Gastrocnemius medialis (tissue), 4 donors: Measurements from ENCODE around the gene TAF7. TPM values are rescaled to one million over a fixed set of nuclear protein-coding genes. Genes with fewer than 3 reads are reported as not detected.

Experiments used
- ATAC-seq, 2 donors: fragments of 150-250 bp; one replicate each; pipeline ENCODE4 v1.9.1; 2016
- DNase-seq, 2 donors: peaks; one replicate each; pipeline ENCODE4 v3.0.0-alpha.2; 2019
- H3K27ac ChIP-seq, 4 donors: fragments of 200-600 bp; sonication (generic); 1 replicate in 1 of 4; 2 replicates in 3 of 4; pipeline ENCODE4 v1.5.1; 2016 to 2018; ENCODE audit warnings: mild to moderate bottlenecking in 2 of 4, moderate library complexity in 1 of 4
- H3K27me3 ChIP-seq, 3 donors: fragments of 200-600 bp; sonication (generic) in 2 of 3; 1 replicate in 1 of 3; 2 replicates in 2 of 3; pipeline versions ENCODE4 v1.5.1 to v1.6.0; 2016 to 2019; ENCODE audit warnings: mild to moderate bottlenecking in 1 of 3, moderate library complexity in 1 of 3
- H3K36me3 ChIP-seq, 2 donors: fragments of 200-600 bp; sonication (generic) in 1 of 2; one replicate each; pipeline ENCODE4 v1.5.1; 2017 to 2018
- H3K4me1 ChIP-seq, 2 donors: fragments of 200-600 bp; sonication (generic) in 1 of 2; one replicate each; pipeline ENCODE4 v1.5.1; 2016 to 2017; ENCODE audit warnings: mild to moderate bottlenecking in 2 of 2
- H3K4me3 ChIP-seq, 4 donors: fragments of 200-600 bp; sonication (generic) in 3 of 4; 1 replicate in 1 of 4; 2 replicates in 3 of 4; pipeline ENCODE4 v1.5.1; 2016 to 2019; ENCODE audit warnings: mild to moderate bottlenecking in 2 of 4
- H3K9me3 ChIP-seq, 3 donors: fragments of 200-600 bp; sonication (generic) in 2 of 3; 1 replicate in 1 of 3; 2 replicates in 2 of 3; pipeline ENCODE4 v1.5.1; 2016 to 2019
- POLR2A ChIP-seq, 2 donors: fragments of 450-650 bp; IDR thresholded peaks; one replicate each; pipeline ENCODE4 v1.6.1; 2017; ENCODE audit warnings: antibody characterized with exemption in 2 of 2, mild to moderate bottlenecking in 2 of 2, moderate library complexity in 2 of 2
- in situ Hi-C, 4 donors: fragments of 200-750 bp; cut with MboI; loops; one replicate each; pipeline versions ENCODE4 v1.15.0 to v1.8.0; 2017; ENCODE audit warnings: low sequenced_read_pairs in 4 of 4
- intact Hi-C: fragments of 100-400 bp; cut with DNase I; formaldehyde crosslinking; loops from one replicate; pipeline ENCODE4 v1.15.1; 2023; ENCODE audit warnings: low total_unique reads
- total RNA-seq, 4 donors: library from RNA; depleted of rRNA; stranded (reverse); fragments of >200 nt; gene quantifications; one replicate each; pipeline versions ENCODE4 v1.1.0 to v1.2.3, GENCODE V29; 2016
- TF ChIP-seq, protein P1 (sequence below), 5 experiments: fragments of 450-650 bp in 3 of 5; fragments of 200-600 bp in 2 of 5; sonication (generic) in 2 of 5; IDR thresholded peaks in 4 of 5; conservative IDR thresholded peaks in 1 of 5; 1 replicate in 4 of 5; 2 replicates in 1 of 5; pipeline ENCODE4 v1.5.1; 2016 to 2019; ENCODE audit warnings: antibody characterized with exemption in 5 of 5, mild to moderate bottlenecking in 3 of 5, moderate library complexity in 3 of 5

Gene TAF7
- total RNA-seq, 4 donors from 2014 or later: 60.9 to 91.2 (median 79.8) TPM

DNA sequence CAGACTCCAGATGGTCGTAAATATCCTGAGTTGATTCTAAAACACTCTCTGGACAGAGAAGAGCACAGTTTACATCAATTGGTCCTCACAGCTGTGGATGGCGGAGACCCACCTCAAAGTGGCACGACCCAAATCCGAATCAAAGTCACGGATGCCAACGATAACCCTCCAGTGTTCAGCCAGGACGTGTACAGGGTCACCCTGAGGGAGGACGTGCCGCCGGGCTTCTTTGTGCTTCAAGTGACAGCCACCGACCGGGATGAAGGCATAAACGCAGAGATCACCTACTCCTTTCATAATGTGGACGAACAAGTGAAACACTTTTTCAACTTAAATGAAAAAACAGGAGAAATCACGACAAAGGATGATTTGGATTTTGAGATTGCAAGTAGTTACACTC, 40.1 kb upstream of the TAF7 start:
- Histone ChIP-seq H3K27me3 (peaks cover 0 to 44% (median 31%) of the 10 kb centered on the region in 3 donors), H3K9me3 (peaks cover 0 to 21% (median 6%) of the 10 kb centered on the region in 3 donors), H3K4me3 (peak overlapping the region; percentile 41 to 57 (median 42)), H3K27ac (peak overlapping the region in 1 of 4 donors; percentile 62), H3K36me3 (no peaks in the 10 kb centered on the region), H3K4me1 (peaks cover 5 to 9% of the 10 kb centered on the region in 2 donors)
- TF ChIP-seq POLR2A (IDR thresholded peaks at IDR 0.05): no peak
- TF ChIP-seq, protein P1, sequence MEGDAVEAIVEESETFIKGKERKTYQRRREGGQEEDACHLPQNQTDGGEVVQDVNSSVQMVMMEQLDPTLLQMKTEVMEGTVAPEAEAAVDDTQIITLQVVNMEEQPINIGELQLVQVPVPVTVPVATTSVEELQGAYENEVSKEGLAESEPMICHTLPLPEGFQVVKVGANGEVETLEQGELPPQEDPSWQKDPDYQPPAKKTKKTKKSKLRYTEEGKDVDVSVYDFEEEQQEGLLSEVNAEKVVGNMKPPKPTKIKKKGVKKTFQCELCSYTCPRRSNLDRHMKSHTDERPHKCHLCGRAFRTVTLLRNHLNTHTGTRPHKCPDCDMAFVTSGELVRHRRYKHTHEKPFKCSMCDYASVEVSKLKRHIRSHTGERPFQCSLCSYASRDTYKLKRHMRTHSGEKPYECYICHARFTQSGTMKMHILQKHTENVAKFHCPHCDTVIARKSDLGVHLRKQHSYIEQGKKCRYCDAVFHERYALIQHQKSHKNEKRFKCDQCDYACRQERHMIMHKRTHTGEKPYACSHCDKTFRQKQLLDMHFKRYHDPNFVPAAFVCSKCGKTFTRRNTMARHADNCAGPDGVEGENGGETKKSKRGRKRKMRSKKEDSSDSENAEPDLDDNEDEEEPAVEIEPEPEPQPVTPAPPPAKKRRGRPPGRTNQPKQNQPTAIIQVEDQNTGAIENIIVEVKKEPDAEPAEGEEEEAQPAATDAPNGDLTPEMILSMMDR (IDR thresholded peaks at IDR 0.05 in 4 of 5, conservative IDR thresholded peaks at IDR 0.05 in 1 of 5): no peak
- ATAC-seq (no peak), DNase-seq (no peak)
- in situ Hi-C loops: no loop called here
- intact Hi-C loops: loop anchor here (1.0 kb wide), 1 partner anchor 200 kb away; no protein-coding TSS in a partner anchor

DNA sequence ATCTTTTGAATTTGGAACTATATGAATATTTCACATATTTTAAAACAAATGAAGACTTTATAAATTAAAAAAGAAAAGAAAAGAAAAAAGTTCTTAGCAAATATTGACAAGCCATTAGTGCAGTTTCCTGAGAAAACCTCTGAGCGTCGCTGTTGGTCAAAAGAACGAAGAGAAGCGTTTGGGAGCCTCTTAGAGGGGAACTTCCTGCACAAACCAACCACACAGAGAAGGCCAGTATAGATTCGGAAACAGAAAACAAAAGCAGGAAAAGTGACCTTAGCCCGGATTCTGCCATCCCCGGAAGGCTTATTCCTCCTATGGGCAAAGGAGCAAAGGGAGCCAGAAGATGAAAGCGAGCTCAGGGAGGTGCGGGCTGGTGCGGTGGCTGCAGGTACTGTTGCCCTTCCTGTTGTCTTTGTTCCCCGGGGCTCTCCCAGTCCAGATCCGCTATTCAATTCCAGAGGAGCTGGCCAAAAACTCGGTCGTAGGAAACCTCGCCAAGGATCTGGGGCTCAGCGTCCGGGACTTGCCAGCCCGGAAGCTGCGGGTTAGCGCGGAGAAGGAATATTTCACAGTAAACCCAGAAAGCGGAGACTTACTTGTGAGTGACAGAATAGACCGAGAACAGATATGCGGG, 39.3 kb upstream of the TAF7 start, which contains the start of gene PCDHGB2:
Gene PCDHGB2 (plus strand): TSS at position 205 of the 637 bp plus-strand sequence. CDS start 142 bp downstream, at position 347.
- no peaks in the 10 kb centered on the region for H3K36me3 ChIP-seq

DNA sequence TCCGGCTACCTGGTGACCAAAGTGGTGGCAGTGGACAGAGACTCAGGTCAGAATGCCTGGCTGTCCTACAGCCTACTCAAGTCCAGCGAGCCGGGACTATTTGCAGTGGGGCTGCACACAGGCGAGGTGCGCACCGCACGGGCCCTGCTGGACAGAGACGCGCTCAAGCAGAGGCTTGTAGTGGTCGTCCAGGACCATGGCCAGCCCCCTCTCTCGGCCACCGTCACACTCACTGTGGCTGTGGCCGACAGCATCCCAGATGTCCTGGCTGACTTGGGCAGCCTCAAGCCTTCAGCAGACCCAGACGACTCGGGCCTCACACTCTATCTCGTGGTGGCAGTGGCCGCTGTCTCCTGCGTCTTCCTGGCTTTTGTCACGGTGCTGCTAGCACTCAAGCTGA, 36.4 kb upstream of the TAF7 start:
- ATAC-seq: no peak
- Histone ChIP-seq H3K27ac (no peak overlapping the region), H3K4me1 (peaks cover 0 to 6% of the 10 kb centered on the region in 2 donors), H3K27me3 (peaks cover 0 to 35% (median 22%) of the 10 kb centered on the region in 3 donors), H3K4me3 (peak overlapping the region in 1 of 4 donors; percentile 10), H3K36me3 (no peaks in the 10 kb centered on the region), H3K9me3 (peaks cover 0 to 13% (median 6%) of the 10 kb centered on the region in 3 donors)
- intact Hi-C loops: no loop called here
- no peak for DNase-seq
- in situ Hi-C loops: no loop called here
- TF ChIP-seq POLR2A (IDR thresholded peaks at IDR 0.05): no peak
- TF ChIP-seq, protein P1 (IDR thresholded peaks at IDR 0.05 in 4 of 5, conservative IDR thresholded peaks at IDR 0.05 in 1 of 5): no peak

More for the DNA sequence above, 39.3 kb upstream of the TAF7 start, which contains the start of gene PCDHGB2:
- Histone ChIP-seq H3K9me3 (peaks cover 0 to 15% (median 6%) of the 10 kb centered on the region in 3 donors), H3K4me1 (peaks cover 5 to 9% of the 10 kb centered on the region in 2 donors), H3K27me3 (peaks cover 0 to 39% (median 35%) of the 10 kb centered on the region in 3 donors), H3K27ac (peak within 1 kb of the TSS; percentile 30 to 67 (median 52)), H3K4me3 (peak within 1 kb of the TSS; percentile 41 to 57 (median 42))
- intact Hi-C loops (loop anchor here (1.0 kb wide), 1 partner anchor 200 kb away; no protein-coding TSS in a partner anchor), in situ Hi-C loops (no loop called here)
- no peak for TF ChIP-seq POLR2A (IDR thresholded peaks at IDR 0.05)
- TF ChIP-seq, protein P1 (IDR thresholded peaks at IDR 0.05 in 4 of 5, conservative IDR thresholded peaks at IDR 0.05 in 1 of 5): peak; percentile 26 to 48 (median 34)
- no peak for DNase-seq
- peak; percentile 30 to 71 for ATAC-seq

DNA sequence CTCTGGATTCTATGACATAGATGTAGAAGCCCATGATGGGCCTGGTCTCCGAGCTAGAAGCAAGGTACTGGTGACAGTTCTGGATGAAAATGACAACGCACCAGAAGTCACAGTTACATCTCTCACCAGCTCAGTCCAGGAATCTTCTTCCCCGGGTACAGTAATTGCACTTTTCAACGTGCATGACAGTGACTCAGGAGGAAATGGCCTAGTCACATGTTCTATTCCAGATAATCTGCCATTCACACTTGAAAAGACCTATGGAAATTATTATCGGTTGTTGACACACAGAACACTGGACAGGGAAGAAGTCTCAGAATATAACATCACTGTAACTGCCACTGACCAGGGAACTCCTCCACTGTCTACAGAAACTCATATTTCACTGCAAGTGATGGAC, 35.5 kb upstream of the TAF7 start:
- H3K9me3 ChIP-seq: peaks cover 0 to 16% (median 3%) of the 10 kb centered on the region in 3 donors

More for the DNA sequence above, 35.5 kb upstream of the TAF7 start:
- Histone ChIP-seq H3K27ac (no peak overlapping the region), H3K4me3 (peak overlapping the region in 1 of 4 donors; percentile 35), H3K27me3 (peaks cover 0 to 35% (median 17%) of the 10 kb centered on the region in 3 donors), H3K36me3 (no peaks in the 10 kb centered on the region), H3K4me1 (peaks cover 0 to 6% of the 10 kb centered on the region in 2 donors)
- DNase-seq: no peak
- no peak for ATAC-seq
- intact Hi-C loops (no loop called here), in situ Hi-C loops (no loop called here)
- no peak for TF ChIP-seq POLR2A (IDR thresholded peaks at IDR 0.05)
- TF ChIP-seq, protein P1 (IDR thresholded peaks at IDR 0.05 in 4 of 5, conservative IDR thresholded peaks at IDR 0.05 in 1 of 5): no peak
